Kidney epithelial cell (primary cell): ENCODE results near the gene NHERF2. TPM values are rescaled to one million over a fixed set of nuclear protein-coding genes. Genes with fewer than 3 reads are reported as not detected.

Source experiments
- total RNA-seq: library from RNA; depleted of rRNA; stranded (reverse); fragments of >200 nt; gene quantifications from 2 replicates; pipeline ENCODE4 v1.2.3, GENCODE V29; 2015

The NHERF2 gene
- total RNA-seq, 1 donor from 2014 or later = 27.5 TPM

Other genes with a start within 250 kb of the NHERF2 start
- gene SPSB3, start 244.3 kb upstream of the NHERF2 start, total RNA-seq = 60.6 and 78.2 TPM in 2 replicates
- gene NUBP2, start 243.9 kb upstream of the NHERF2 start, total RNA-seq = 145 and 187 TPM in 2 replicates
- 0.48 TPM in 1 of 2 replicates, not detected in the other for gene IGFALS, start 233.2 kb upstream of the NHERF2 start, total RNA-seq
- 62.8 and 98.4 TPM in 2 replicates for gene HAGH, start 200.1 kb upstream of the NHERF2 start, total RNA-seq
- 59.7 and 77.3 TPM in 2 replicates for gene FAHD1, start 199.7 kb upstream of the NHERF2 start, total RNA-seq
- gene MEIOB, start 154.7 kb upstream of the NHERF2 start, total RNA-seq = 5.0 and 6.2 TPM in 2 replicates
- 0.89 and 0.92 TPM in 2 replicates for gene HS3ST6, start 108.5 kb upstream of the NHERF2 start, total RNA-seq
- gene MSRB1, start 83.7 kb upstream of the NHERF2 start, total RNA-seq = 11.7 and 12.0 TPM in 2 replicates
- not detected in 2 replicates for gene RPL3L, start 72.2 kb upstream of the NHERF2 start, total RNA-seq
- gene NDUFB10, start 67.4 kb upstream of the NHERF2 start, total RNA-seq = 280 and 289 TPM in 2 replicates
- 4,278 and 4,383 TPM in 2 replicates for gene RPS2, start 62.1 kb upstream of the NHERF2 start, total RNA-seq
- not detected in 2 replicates for gene RNF151, start 60.0 kb upstream of the NHERF2 start, total RNA-seq
- 53.5 and 70.3 TPM in 2 replicates for gene TBL3, start 54.8 kb upstream of the NHERF2 start, total RNA-seq
- 0.96 TPM in 1 of 2 replicates, not detected in the other for gene NOXO1, start 45.4 kb upstream of the NHERF2 start, total RNA-seq
- gene GFER, start 42.7 kb upstream of the NHERF2 start, total RNA-seq = 30.2 and 32.7 TPM in 2 replicates
- 11.3 and 20.1 TPM in 2 replicates for gene SYNGR3, start 36.9 kb upstream of the NHERF2 start, total RNA-seq
- gene ZNF598, start 17.1 kb upstream of the NHERF2 start, total RNA-seq = 48.1 and 57.7 TPM in 2 replicates
- not detected in 2 replicates for gene NPW, start 7.1 kb upstream of the NHERF2 start, total RNA-seq
- 39.3 and 44.1 TPM in 2 replicates for gene NTHL1, start 20.9 kb downstream of the NHERF2 start, total RNA-seq
- 67.9 and 104 TPM in 2 replicates for gene TSC2, start 21.1 kb downstream of the NHERF2 start, total RNA-seq
- 85.6 and 102 TPM in 2 replicates for gene PKD1, start 109.0 kb downstream of the NHERF2 start, total RNA-seq
- 0.54 and 0.68 TPM in 2 replicates for gene RAB26, start 121.7 kb downstream of the NHERF2 start, total RNA-seq
- gene TRAF7, start 128.9 kb downstream of the NHERF2 start, total RNA-seq = 82.7 and 83.9 TPM in 2 replicates
- 0.07 and 0.08 TPM in 2 replicates for gene CASKIN1, start 169.7 kb downstream of the NHERF2 start, total RNA-seq
- gene MLST8, start 178.6 kb downstream of the NHERF2 start, total RNA-seq = 77.2 and 102 TPM in 2 replicates
- 2.0 and 4.2 TPM in 2 replicates for gene BRICD5, start 184.0 kb downstream of the NHERF2 start, total RNA-seq
- 15.7 and 17.7 TPM in 2 replicates for gene PGP, start 187.9 kb downstream of the NHERF2 start, total RNA-seq
- 28.6 and 36.9 TPM in 2 replicates for gene E4F1, start 196.7 kb downstream of the NHERF2 start, total RNA-seq
- 0.21 and 2.3 TPM in 2 replicates for gene DNASE1L2, start 209.5 kb downstream of the NHERF2 start, total RNA-seq
- gene ECI1, start 224.7 kb downstream of the NHERF2 start, total RNA-seq = 81.7 and 86.7 TPM in 2 replicates
- gene RNPS1, start 241.2 kb downstream of the NHERF2 start, total RNA-seq = 243 and 268 TPM in 2 replicates